Urothelium cell line (cell line): ENCODE data around the gene PTPN5.
"Not testable (repeated sequence)": the region's sequence is repeated elsewhere in the genome, so short reads cannot be mapped to it uniquely, and the experiment has no call there.

Experiments
- DNase-seq: peaks from one replicate; pipeline ENCODE4 v3.0.0; 2011; ENCODE audit warnings: low spot score, mixed read lengths
- FAIRE-seq: peaks from 2 replicates; lab custom pipeline; 2011; peaks lifted over from hg19 to GRCh38; lab: Jason Lieb, UNC

The PTPN5 gene

GRCh38 chr11:18791207-18791968 is at the start of gene PTPN5:
TSS of gene PTPN5 (minus strand) at chr11:18791798. CDS start at chr11:18771958, 19,840 bp downstream.
- DNase-seq, result peak; percentile 46
- FAIRE-seq, result no peak

GRCh38 chr11:18836417-18836816 is 44.8 kb upstream of the PTPN5 start:
- DNase-seq, result peak; percentile 20
- FAIRE-seq, result no peak

- FAIRE-seq, result no peak
These were observed 43.3 kb upstream of the PTPN5 start for GRCh38 chr11:18834754-18835466.

GRCh38 chr11:18820160-18820559 is 28.6 kb upstream of the PTPN5 start:
- not testable (repeated sequence) for DNase-seq, FAIRE-seq

More at GRCh38 chr11:18834754-18835466, 43.3 kb upstream of the PTPN5 start:
- no peak for DNase-seq

GRCh38 chr11:18804199-18804999 is 12.8 kb upstream of the PTPN5 start:
- FAIRE-seq, result no peak
- DNase-seq, result peak; percentile 2

GRCh38 chr11:18802381-18803257 is 11.0 kb upstream of the PTPN5 start:
- no peak for FAIRE-seq
- DNase-seq, result peak; percentile 64

GRCh38 chr11:18798799-18799469 is 7.3 kb upstream of the PTPN5 start:
- DNase-seq (peak; percentile 16), FAIRE-seq (no peak)

GRCh38 chr11:18794956-18795355 is 3.4 kb upstream of the PTPN5 start:
- DNase-seq, result no peak
- FAIRE-seq, result no peak

- DNase-seq (no peak), FAIRE-seq (no peak)
These were observed 1.2 kb upstream of the PTPN5 start for GRCh38 chr11:18792827-18793226.

GRCh38 chr11:18791969-18792628 is 501 bp upstream of the PTPN5 start:
- FAIRE-seq (no peak), DNase-seq (no peak)

GRCh38 chr11:18790883-18791206 is 753 bp downstream of the PTPN5 start:
- no peak for FAIRE-seq
- no peak for DNase-seq

GRCh38 chr11:18789942-18790341 is 1.7 kb downstream of the PTPN5 start:
- DNase-seq, result no peak
- no peak for FAIRE-seq

GRCh38 chr11:18785411-18785810 is 6.2 kb downstream of the PTPN5 start:
- FAIRE-seq (no peak), DNase-seq (no peak)

- FAIRE-seq (no peak), DNase-seq (no peak)
These were observed 10.7 kb downstream of the PTPN5 start for GRCh38 chr11:18780896-18781295.

- FAIRE-seq, result no peak
- DNase-seq, result no peak
These were observed 11.3 kb downstream of the PTPN5 start for GRCh38 chr11:18780329-18780728.

GRCh38 chr11:18778468-18778867 is 13.1 kb downstream of the PTPN5 start:
- FAIRE-seq (no peak), DNase-seq (no peak)

- DNase-seq, result no peak
- FAIRE-seq, result no peak
These were observed 15.3 kb downstream of the PTPN5 start for GRCh38 chr11:18776324-18776723.

- FAIRE-seq, result peak; percentile 48
- DNase-seq, result peak; percentile 72
These were observed 15.9 kb downstream of the PTPN5 start for GRCh38 chr11:18775492-18776292.

GRCh38 chr11:18774801-18775200 is 16.8 kb downstream of the PTPN5 start:
- FAIRE-seq (no peak), DNase-seq (no peak)
